ENCODE results near the gene CADM1.

The CADM1 gene

DNA sequence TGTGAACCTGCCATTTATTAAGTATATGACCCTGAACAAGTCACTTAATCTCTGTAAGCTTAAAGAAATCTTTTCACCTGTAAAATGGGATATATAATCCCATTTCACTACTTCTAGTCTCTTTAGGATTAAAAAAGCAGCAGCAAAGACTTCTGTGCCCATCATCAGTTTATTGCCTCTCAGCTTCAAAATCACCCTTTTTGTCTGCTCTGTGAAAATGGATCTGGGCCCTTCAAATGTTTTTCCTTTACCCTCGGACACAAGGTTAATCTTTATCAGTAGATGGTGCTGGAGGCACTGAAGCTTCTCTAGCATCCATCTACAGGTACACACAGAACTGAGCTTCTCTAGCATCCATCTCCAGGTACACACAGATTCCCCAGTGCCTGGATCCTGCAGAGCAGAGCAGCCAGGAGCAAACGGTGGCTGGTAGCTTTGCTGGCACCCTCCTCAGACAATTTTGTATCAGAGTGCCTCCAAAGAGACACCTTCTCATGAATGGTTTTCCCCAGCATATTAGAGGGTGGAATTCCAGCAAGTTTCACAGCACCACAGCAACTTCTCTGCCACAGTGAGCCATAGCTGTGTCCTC lies 56.8 kb downstream of the CADM1 start:
- TF ChIP-seq, protein P1, sequence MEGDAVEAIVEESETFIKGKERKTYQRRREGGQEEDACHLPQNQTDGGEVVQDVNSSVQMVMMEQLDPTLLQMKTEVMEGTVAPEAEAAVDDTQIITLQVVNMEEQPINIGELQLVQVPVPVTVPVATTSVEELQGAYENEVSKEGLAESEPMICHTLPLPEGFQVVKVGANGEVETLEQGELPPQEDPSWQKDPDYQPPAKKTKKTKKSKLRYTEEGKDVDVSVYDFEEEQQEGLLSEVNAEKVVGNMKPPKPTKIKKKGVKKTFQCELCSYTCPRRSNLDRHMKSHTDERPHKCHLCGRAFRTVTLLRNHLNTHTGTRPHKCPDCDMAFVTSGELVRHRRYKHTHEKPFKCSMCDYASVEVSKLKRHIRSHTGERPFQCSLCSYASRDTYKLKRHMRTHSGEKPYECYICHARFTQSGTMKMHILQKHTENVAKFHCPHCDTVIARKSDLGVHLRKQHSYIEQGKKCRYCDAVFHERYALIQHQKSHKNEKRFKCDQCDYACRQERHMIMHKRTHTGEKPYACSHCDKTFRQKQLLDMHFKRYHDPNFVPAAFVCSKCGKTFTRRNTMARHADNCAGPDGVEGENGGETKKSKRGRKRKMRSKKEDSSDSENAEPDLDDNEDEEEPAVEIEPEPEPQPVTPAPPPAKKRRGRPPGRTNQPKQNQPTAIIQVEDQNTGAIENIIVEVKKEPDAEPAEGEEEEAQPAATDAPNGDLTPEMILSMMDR (conservative IDR thresholded peaks at IDR 0.05; ENCODE audit: low read depth, low read length) = no peak
- no peaks in the 10 kb centered on the region for H3K4me1 ChIP-seq (ENCODE audit: low read depth, poor library complexity, severe bottlenecking)
- H4K20me1 ChIP-seq (ENCODE audit: insufficient read depth) = no peaks in the 10 kb centered on the region
- H3K4me3 ChIP-seq (IDR thresholded peaks at IDR 0.05; ENCODE audit: insufficient read depth, low read depth, low read length) = no peak overlapping the region
- H3K9ac ChIP-seq = no peak overlapping the region
- H3K27ac ChIP-seq = no peak overlapping the region
- H3K27me3 ChIP-seq (ENCODE audit: insufficient read depth, low read depth) = no peaks in the 10 kb centered on the region
- H3K79me2 ChIP-seq (ENCODE audit: insufficient read depth, low read depth) = no peaks in the 10 kb centered on the region; the same call in 1 of the 2 replicates
- no peaks in the 10 kb centered on the region for H3K36me3 ChIP-seq (ENCODE audit: insufficient read depth)
- no peak overlapping the region for H2AFZ ChIP-seq (ENCODE audit: low read depth)
- H3K4me2 ChIP-seq = no peak overlapping the region

DNA sequence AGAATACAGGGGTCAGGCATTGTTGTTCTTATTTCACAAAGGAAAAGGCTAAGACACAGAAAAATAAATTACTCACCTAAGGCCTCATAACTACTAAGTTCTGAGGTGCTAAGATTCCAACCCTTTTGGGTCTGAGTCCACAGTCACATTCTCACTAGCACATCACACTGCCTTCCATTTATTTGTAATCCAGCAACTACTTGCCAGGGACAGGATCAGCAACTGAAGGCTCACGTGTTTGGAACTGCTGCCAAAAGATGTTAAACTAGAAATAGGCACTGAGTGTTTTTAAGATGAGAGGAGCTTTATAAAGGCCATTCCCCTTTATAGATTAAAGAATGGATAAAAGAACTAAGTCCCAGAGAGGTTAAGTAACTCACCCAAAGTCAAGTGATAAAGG lies 58.0 kb downstream of the CADM1 start:
- H3K4me3 ChIP-seq (IDR thresholded peaks at IDR 0.05; ENCODE audit: insufficient read depth, low read depth, low read length) = no peak overlapping the region
- H3K4me1 ChIP-seq (ENCODE audit: low read depth, poor library complexity, severe bottlenecking) = no peaks in the 10 kb centered on the region
- no peak overlapping the region for H3K27ac ChIP-seq
- H3K9ac ChIP-seq = no peak overlapping the region
- H3K79me2 ChIP-seq (ENCODE audit: insufficient read depth, low read depth) = no peaks in the 10 kb centered on the region; the same call in 1 of the 2 replicates
- no peaks in the 10 kb centered on the region for H3K36me3 ChIP-seq (ENCODE audit: insufficient read depth)
- no peaks in the 10 kb centered on the region for H3K27me3 ChIP-seq (ENCODE audit: insufficient read depth, low read depth)
- no peak overlapping the region for H2AFZ ChIP-seq (ENCODE audit: low read depth)
- TF ChIP-seq, protein P1 (conservative IDR thresholded peaks at IDR 0.05; ENCODE audit: low read depth, low read length) = no peak
- no peaks in the 10 kb centered on the region for H4K20me1 ChIP-seq (ENCODE audit: insufficient read depth)
- no peak overlapping the region for H3K4me2 ChIP-seq

DNA sequence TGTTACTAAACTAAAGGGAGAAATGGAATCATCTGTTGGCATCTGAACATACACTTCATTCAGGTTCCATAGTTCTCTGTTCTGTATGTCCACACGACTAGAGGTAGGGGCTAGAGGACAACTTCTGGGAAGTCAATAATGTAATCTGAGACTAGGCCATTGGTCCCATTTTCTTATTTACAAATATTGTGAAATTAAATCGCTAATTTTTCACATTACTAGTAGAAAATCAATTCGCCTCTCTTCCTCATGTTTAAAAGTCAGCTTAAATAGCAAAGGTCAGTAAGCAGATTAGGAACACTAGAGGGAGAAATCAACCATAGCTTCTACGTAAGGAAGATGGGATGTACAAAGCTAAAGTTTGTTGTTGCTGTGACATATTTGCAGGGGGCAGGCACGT lies 59.7 kb downstream of the CADM1 start:
- TF ChIP-seq, protein P1 (conservative IDR thresholded peaks at IDR 0.05; ENCODE audit: low read depth, low read length) = no peak
- H3K4me2 ChIP-seq = no peak overlapping the region
- no peaks in the 10 kb centered on the region for H3K27me3 ChIP-seq (ENCODE audit: insufficient read depth, low read depth)
- no peak overlapping the region for H2AFZ ChIP-seq (ENCODE audit: low read depth)
- H3K4me1 ChIP-seq (ENCODE audit: low read depth, poor library complexity, severe bottlenecking) = no peaks in the 10 kb centered on the region
- no peaks in the 10 kb centered on the region for H4K20me1 ChIP-seq (ENCODE audit: insufficient read depth)
- no peaks in the 10 kb centered on the region; the same call in 1 of the 2 replicates for H3K79me2 ChIP-seq (ENCODE audit: insufficient read depth, low read depth)
- H3K36me3 ChIP-seq (ENCODE audit: insufficient read depth) = no peaks in the 10 kb centered on the region
- no peak overlapping the region for H3K4me3 ChIP-seq (IDR thresholded peaks at IDR 0.05; ENCODE audit: insufficient read depth, low read depth, low read length)
- no peak overlapping the region for H3K27ac ChIP-seq
- no peak overlapping the region for H3K9ac ChIP-seq

DNA sequence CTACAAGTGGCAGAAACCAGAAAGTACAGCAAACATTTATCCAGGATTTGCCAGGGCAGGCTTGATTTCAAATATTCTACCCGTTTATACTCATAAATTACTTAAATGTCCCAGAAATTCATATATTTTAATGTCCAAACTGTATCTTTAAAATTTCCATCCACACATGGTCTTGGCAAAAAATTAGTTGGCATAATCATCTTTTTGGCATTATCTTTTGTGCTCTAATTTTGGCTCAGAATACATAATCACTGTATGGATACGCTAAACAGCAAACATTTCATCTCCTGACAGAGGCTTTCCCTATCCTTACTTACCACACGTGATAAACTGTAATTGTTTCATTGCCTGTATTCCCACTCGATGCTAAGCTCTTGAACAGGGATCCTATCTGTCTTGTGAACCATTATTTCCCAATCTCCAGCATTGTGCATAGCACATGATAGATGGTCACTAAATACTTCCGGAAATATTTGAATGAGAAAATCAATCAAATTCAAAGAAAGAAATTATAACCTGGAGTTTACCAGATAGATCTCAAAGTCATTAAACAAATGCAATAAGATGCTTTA lies 64.2 kb downstream of the CADM1 start:
- H3K4me3 ChIP-seq (IDR thresholded peaks at IDR 0.05; ENCODE audit: insufficient read depth, low read depth, low read length) = no peak overlapping the region
- no peaks in the 10 kb centered on the region; the same call in 1 of the 2 replicates for H3K79me2 ChIP-seq (ENCODE audit: insufficient read depth, low read depth)
- H3K4me1 ChIP-seq (ENCODE audit: low read depth, poor library complexity, severe bottlenecking) = no peaks in the 10 kb centered on the region
- H3K36me3 ChIP-seq (ENCODE audit: insufficient read depth) = no peaks in the 10 kb centered on the region
- no peaks in the 10 kb centered on the region for H4K20me1 ChIP-seq (ENCODE audit: insufficient read depth)
- H2AFZ ChIP-seq (ENCODE audit: low read depth) = no peak overlapping the region
- no peaks in the 10 kb centered on the region for H3K27me3 ChIP-seq (ENCODE audit: insufficient read depth, low read depth)
- TF ChIP-seq, protein P1 (conservative IDR thresholded peaks at IDR 0.05; ENCODE audit: low read depth, low read length) = no peak
- H3K4me2 ChIP-seq = no peak overlapping the region
- H3K9ac ChIP-seq = no peak overlapping the region
- no peak overlapping the region for H3K27ac ChIP-seq
